A204.1 (cell line): Measurements from ENCODE around the gene CDH1.
"Not testable (repeated sequence)": the region's sequence is repeated elsewhere in the genome, so short reads cannot be mapped to it uniquely, and the experiment has no call there.

Experiments
- FAIRE-seq: peaks from 2 replicates; lab custom pipeline; 2012; peaks lifted over from hg19 to GRCh38; lab: Jason Lieb, UNC

The CDH1 gene

DNA sequence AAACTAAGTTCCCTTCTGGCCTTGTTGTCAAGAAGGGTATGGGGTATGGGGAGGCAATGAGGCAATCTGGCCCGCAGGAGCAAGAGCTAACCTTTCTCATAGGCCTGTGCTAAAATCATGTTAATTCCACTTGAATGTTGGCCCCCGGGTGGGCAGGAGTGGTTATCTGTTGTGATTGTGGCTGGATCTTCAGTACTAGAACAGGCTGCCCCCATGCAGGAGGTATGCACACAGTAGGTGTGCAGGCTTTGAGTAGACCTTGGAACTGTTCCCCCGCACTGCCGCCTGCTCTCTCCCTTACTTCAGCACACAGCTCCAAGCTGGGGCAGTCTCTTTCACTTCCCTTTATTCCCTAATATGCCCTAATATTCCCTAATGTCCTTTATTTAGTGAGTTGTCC, 53.9 kb downstream of the CDH1 start:
- no peak for FAIRE-seq

DNA sequence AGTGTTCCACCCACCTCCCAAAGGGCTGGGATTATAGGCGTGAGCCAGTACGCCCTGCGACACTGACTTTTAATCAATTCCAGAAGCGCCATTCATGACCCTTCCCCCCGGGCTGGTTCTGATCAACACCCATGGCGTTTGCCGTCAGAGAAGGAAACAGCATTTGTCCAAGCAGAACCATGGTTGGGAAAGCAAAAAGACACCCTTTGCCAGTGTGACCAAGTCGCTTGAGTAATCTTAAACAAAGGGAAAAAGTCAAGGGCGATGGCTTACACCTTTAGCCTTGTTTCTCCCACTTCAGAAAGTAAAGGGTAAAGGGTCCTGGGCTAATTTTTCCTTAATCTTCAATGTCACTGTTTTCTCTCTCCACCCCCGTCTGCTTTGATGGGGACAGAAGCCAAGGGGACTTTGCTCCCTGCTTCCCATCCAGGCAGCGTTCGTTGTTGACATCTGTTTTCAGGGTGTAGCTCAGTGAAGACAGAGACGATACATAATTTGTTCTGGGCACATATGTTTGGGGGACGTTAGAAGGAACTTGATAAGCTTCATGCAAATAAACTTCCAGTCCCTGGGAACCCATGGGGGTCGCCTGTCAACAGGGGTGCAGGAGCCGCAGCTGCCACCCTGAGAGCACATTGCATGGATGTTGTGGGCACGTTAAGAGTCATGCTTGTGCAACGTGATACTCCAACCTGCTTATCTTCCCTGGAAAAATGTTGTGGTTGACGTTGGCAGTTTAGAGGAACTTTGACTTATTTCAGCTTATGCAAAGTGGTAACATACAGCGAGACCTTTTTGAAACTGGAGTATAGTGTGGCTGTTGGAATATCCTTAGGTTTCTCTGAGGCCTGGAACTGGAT, 55.6 kb downstream of the CDH1 start:
- FAIRE-seq: no peak

DNA sequence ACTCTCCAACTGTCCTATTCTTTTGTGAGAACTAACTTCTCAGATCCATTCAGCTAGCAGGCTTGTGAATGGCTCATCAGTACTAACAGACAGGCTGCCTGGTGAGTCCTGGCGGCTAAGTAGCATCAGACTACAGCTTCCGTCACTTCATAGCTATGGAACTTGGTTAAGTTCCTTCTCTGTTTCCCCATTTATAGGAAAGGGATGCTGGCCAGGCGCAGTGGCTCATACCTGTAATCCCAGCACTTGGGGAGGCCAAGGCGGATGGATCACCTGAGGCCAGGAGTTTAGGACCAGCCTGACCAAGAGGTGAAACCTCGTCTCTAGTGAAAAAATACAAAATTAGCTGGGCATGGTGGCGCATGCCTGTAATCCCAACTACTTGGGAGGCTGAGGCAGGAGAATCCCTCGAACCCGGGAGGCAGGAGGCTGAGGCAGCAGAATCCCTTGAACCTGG, 56.3 kb downstream of the CDH1 start:
- no peak for FAIRE-seq

DNA sequence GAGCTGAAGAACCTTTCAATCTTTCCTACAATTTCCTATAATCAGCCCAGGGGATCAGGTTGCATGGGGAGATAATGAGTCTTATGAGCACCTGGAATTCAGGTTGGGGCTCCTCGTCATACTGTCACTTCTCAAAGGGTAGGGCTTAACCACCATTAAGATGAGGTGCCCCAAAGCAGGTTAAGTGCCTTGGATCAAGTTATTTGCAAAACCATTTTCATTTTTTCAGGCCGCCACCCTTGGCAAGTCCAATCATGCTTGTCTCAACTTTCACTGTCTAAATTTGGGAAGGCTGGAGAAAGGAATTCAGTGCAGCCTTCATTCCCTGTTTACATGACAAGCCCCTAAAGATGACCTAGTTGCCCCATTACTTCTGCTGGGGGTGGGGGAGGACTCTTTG, 61.3 kb downstream of the CDH1 start:
- FAIRE-seq: no peak

DNA sequence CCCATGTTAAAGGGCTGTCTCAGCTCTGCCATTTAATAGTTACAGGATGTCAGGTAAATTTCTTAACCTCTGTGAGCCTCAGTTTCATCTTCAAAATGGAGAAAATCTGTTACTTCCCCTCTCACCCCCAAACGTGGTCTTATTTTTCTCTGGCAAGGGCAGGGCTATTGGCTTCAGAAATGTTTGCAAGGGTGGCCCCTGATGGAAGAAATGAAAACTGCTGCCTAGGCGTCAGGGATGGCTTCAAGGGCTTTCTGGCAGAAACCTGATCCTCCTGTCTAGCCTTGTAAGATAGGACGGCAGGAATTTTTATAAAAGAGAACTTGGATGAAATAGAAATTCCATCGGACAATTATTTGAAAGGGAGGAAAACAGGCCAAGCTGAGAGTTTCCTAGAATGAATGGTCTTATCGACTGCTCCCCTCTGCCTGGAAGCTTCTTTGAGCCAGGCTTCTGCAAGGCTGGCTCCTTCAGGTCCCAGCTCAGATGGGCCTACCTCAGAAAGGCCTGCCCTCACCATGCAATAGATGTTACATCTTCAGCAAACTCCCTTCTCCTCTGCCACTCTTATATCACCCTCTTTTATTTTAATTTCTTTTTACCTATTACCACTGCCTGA, 63.3 kb downstream of the CDH1 start:
- peak; percentile 27 for FAIRE-seq

DNA sequence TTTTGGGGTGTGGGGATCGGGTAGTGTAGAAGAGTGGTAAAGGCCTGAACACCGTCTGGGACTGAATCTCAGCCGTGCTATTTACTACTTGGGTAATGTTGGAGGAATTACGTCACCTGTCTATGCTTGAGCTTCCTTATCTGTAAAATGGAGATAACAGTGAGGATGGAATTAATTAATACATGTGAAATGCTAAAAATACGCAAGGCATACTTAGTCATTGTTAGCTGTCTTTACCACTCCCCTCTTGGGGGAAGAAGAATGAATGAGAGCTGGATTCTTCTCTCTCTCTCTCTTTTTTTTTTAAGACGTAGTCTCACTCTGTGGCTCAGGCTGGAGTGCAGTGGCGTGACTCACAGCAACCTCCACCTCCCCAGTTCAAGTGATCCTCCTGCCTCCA, 65.1 kb downstream of the CDH1 start:
- FAIRE-seq: no peak

DNA sequence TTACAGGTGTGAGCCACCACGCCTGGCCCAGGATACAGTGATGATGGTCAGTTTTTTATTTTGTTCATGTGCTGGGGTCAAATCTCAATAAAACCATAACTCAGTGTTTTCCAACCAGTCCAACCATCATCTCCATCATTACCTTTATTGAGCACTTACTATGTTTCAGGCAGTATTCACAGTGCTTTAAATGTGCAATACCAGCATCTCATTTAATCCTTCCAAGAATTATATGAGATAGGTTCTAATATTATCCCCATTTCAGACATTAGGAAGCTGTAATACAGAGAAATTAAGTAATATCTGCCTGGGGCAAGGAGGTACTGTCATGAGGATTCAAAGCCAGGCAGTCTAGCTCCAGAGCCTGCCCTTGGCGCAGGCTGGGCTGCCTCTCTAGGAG, 69.3 kb downstream of the CDH1 start:
- no peak for FAIRE-seq

DNA sequence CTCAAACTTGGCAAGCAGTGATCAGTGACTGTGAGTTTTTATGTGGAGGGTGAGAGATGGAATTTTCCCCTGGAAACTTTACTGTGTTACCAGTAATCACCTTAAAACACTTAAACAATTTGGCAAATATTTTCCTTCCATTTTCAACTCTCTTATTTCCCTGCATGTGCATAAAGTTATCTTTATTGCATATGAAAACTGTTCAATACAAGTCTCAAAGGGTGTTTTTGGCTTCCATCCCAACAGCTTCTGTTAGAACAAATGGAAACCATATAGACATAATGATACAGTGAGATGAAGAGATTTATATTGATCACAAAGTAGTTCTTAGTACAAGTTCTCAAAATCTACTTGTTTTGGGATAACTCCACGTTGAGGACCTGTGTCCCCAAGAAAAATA, 69.9 kb downstream of the CDH1 start:
- FAIRE-seq: no peak

DNA sequence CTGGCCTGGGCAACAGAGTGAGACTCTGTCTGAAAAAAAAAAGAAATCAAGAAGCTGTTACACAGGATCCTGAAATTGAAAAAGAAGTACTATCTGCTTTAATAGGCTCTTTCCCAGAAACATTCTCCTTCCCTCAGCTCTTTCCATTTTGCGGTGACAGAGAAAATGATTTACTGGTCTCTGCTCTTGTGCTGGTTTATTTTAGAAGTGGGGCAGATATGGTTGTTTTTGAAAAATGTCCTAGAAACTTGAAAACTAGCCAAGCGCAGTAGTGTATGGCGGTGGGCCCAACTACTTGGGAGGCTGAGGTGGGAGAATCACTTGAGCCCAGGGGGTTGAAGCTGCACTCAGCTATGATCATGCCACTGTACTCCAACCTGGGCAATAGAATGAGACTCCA, 77.4 kb downstream of the CDH1 start:
- no peak for FAIRE-seq

DNA sequence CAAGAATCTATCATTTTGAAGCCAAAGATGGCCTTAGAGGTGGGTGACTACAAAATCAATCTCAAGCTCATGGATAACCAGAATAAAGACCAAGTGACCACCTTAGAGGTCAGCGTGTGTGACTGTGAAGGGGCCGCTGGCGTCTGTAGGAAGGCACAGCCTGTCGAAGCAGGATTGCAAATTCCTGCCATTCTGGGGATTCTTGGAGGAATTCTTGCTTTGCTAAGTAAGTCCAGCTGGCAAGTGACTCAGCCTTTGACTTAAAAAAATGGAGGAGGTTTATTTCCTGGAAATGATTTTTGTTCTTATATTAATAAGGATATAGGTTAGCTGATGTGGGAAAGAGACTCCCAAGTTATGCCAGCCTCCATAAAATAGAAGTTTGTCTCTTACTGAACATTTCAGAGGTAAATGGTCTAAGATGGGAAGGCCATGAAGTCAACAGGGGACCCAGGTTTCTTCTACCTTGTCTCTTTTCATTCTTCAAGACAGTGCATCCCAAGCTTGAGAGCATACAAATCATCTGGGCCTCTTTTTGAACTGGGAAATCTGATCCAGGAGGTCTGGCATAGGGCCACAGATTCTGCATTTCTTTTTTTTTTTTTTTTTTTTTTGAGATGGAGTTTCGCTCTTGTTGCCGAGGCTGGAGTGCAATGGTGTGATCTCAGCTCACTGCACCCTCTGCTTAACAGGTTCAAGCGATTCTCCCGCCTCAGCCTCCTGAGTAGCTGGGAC, 86.5 kb downstream of the CDH1 start:
- no peak for FAIRE-seq

DNA sequence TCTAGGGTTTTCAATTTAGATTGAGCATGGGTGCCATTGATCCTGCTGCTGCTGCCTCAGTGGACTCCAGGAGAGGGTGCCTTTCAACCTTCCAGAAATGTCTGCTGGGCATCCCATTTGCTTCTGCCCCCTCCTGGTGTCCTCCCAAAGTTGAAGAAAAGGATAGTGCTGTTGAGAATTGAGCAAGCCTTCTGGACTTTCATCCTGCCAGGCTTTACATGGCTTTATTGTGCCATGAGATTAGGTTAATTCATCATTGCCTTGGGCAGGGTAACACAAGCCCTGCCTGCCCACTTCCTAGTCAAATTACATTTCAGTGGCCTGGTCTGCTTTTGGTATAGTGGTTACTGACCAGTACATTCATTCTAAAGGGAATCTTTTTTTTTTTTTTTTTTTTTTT, 88.3 kb downstream of the CDH1 start:
- no peak for FAIRE-seq

DNA sequence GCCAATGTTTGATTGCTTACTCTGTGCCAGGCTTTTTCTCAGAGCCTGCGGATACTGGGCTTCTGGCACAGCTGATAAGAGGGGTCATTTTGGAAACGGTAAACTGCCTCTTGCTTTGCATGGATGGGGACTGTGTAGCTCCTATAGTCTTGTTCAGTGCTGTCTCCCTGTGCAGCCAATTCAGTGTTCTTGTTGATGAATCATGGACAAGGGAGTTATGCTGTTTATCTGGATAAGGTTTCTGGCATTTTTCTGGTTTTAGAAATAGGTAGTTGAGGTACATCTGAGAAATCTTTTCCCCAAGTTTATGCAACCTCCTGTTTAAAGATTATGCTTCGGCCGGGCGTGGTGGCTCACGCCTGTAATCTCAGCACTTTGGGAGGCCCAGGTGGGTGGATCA, 89.6 kb downstream of the CDH1 start:
- no peak for FAIRE-seq

DNA sequence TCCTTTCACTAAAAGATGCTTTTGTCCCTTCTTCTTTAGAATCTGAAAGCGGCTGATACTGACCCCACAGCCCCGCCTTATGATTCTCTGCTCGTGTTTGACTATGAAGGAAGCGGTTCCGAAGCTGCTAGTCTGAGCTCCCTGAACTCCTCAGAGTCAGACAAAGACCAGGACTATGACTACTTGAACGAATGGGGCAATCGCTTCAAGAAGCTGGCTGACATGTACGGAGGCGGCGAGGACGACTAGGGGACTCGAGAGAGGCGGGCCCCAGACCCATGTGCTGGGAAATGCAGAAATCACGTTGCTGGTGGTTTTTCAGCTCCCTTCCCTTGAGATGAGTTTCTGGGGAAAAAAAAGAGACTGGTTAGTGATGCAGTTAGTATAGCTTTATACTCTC, 96.2 kb downstream of the CDH1 start:
- no peak for FAIRE-seq

DNA sequence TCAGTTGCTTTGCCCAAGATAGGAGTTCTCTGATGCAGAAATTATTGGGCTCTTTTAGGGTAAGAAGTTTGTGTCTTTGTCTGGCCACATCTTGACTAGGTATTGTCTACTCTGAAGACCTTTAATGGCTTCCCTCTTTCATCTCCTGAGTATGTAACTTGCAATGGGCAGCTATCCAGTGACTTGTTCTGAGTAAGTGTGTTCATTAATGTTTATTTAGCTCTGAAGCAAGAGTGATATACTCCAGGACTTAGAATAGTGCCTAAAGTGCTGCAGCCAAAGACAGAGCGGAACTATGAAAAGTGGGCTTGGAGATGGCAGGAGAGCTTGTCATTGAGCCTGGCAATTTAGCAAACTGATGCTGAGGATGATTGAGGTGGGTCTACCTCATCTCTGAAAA, 97.5 kb downstream of the CDH1 start:
- FAIRE-seq: no peak

DNA sequence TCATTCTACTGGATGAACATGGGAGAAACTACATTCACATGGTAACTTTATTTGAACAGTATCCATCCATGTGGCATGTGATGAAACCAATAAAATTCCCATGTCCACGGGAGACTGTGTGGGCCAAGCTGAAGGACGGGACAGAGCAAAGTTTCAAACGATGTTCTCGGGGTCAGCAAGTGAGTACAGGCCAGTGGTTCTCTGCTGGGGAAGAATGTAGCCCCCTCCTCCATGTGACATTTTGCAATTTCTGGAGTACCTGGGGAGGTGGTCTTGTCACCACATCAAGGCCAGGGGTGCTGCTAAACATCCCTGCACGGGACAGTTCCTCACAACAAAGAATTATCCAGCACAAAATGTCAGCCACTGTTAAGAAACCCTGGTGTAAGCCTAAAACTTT, 98.9 kb downstream of the CDH1 start:
- no peak for FAIRE-seq

DNA sequence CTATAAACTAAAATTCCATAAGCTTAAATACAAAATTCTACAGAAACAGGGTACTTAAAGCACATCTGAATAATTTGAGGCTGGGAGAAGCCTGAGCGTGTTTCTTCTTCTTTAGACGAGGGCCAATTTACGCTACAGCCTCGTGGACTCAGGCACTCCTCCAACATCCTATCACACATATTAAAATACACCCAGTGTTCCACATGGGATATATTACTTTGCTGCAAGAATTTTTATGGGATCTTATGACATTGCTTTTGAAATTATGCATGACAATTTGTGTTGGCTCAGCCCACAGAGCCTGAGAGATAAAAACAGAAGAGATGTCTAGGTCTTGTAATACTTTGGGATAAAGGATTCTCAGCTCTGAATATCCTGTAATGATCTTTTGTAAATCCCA, 102.7 kb downstream of the CDH1 start:
- no peak for FAIRE-seq

DNA sequence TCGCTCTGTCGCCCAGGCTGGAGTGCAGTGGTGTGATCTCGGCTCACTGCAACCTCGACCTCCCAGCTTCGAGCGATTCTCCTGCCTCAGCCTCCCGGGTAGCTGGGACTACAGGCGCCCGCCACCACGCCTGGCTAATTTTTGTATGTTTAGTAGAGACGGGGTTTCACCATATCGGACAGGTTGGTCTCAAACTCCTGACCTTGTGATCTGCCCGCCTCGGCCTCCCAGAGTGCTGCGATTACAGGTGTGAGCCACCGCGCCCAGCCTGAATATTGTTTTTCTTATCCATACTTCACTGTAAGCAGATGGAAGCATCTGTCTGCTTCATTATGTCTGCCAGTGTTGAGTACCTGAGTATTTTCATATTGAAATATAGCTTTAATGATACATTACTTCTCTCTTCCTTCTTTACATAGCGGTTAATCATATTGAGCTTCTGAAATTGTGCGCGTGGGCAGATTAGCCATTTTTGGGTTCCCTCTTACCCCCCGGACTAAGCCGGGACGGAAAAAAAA, 105.9 kb downstream of the CDH1 start:
- not testable (repeated sequence) for FAIRE-seq

DNA sequence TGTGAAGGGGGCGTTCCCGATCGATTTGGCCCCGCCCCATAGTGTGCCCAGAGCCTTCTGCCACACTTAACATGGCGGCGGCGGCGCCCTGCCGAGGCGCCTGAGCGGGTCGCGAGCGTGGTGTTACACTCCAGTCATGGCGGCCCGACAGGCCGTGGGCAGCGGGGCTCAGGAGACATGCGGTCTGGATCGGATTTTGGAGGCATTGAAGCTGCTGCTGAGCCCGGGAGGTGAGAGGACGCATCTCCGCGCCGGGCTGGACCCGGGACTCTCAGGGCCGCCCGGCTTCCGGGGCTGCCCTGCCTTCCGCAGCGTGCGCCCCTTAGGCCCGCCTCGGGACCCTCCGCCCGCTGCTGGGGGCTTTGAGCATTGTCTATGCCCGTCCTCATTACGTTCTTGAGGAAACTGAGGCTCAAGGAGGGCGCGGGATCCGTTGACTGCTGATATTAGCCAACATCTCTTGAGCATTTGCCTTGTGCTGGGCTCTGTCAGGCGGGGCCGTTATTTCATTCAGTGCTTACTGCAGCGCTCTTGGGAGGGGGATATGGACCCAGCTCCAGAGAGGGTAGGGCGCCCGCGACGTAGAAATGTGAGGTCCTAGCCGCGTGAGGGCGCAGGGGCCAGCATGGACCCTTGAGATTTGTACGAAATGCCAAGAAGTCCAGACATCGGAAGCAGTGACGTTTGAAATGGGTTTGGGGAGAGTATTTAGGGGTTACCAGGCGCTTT, 106.6 kb downstream of the CDH1 start, which contains the start of gene TANGO6:
TSS of gene TANGO6 (plus strand) at position 50 of the 729 bp plus-strand sequence. CDS start at position 137, 87 bp downstream.
- FAIRE-seq: no peak

DNA sequence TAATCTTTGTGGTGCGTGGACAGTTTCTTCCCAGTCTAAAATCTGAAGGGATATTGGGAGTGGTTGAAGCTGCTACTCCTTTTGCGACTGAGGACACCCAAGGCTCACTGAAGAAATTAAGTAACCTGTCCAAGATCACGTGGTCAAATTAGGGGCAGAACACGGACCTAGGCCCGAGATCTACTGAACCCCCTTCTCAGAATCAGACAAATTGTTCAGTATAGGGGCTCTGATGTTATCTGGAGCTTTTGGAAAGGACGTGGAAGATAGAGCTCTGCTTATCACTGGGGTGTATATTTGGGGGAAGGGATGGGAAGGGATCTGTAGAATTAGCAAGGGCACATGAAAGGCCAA, 107.1 kb downstream of the CDH1 start:
- no peak for FAIRE-seq

DNA sequence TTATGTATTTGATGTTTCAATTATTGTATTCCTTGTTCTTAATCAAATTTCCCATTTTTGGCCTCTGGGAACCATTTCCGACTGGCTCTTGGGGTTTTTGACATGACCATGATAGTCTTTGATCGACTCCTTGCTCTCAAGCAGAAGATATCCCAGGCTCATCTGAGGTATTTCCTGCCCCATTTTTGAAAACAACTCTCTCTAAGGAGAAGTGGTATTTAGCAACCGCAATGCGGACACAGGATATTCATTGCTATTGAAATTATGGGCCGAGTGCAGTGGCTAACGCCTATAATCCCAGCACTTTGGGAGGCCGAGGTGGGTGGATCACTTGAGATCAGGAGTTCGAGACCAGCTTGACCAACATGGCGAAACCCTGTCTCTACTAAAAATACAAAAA, 111.7 kb downstream of the CDH1 start:
- FAIRE-seq: no peak

DNA sequence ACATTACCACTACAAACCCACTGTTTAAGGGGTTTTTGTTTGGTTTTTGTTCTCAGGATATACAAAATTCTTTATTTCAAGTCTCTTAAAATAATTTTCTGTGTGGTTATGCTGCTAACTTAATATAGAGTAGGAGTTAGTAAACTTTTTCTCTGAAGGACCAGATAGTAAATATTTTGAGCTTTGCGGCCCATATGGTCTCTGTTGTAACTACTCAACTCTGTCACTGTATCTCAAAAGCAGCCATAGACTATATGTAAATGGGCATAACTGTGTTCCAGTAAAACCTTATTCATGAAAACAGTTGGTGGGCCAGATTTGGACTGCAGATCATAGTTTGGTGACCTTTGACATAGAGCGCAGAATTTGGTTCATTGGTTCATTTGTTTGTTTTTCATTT, 113.4 kb downstream of the CDH1 start:
- FAIRE-seq: no peak

DNA sequence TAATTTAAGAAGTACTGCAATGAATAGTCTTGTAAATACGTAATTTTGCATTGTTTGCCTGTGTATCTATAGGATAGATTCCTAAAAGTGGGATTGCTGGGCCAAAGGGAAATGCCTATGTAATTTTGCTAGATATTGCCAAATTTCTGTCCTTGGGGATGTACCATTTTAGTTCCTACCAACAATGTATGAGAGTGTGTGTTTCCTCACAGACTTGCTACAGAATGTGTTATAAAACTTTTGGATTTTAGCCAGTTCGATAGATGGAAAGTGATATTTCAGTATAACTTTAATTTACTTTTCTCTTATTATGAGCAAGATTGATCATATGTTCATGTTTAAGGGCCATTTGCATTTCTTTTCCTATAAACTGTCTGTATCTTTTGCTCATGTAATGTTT, 114.5 kb downstream of the CDH1 start:
- FAIRE-seq: no peak
